Measurements from ENCODE around the gene KCNQ1OT1.

KCNQ1OT1 gene

GRCh38 chr11:2576549-2576948 is 123.2 kb downstream of the KCNQ1OT1 start:
- Histone ChIP-seq H3K9me3 (no peaks in the 10 kb centered on the region), H3K27ac (no peak overlapping the region), H3K27me3 (no peaks in the 10 kb centered on the region), H3K4me1 (ENCODE audit: control insufficient read depth in 1 of 2, insufficient read depth in 1 of 2, low read depth in 1 of 2, low read length in 1 of 2) (no peaks in the 10 kb centered on the region), H3K36me3 (peaks cover 49% of the 10 kb centered on the region), H3K4me3 (ENCODE audit: low read depth in 1 of 2, low read length in 1 of 2) (no peak overlapping the region)
- TF ChIP-seq, protein P1, sequence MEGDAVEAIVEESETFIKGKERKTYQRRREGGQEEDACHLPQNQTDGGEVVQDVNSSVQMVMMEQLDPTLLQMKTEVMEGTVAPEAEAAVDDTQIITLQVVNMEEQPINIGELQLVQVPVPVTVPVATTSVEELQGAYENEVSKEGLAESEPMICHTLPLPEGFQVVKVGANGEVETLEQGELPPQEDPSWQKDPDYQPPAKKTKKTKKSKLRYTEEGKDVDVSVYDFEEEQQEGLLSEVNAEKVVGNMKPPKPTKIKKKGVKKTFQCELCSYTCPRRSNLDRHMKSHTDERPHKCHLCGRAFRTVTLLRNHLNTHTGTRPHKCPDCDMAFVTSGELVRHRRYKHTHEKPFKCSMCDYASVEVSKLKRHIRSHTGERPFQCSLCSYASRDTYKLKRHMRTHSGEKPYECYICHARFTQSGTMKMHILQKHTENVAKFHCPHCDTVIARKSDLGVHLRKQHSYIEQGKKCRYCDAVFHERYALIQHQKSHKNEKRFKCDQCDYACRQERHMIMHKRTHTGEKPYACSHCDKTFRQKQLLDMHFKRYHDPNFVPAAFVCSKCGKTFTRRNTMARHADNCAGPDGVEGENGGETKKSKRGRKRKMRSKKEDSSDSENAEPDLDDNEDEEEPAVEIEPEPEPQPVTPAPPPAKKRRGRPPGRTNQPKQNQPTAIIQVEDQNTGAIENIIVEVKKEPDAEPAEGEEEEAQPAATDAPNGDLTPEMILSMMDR (IDR thresholded peaks at IDR 0.05): no peak

DNA sequence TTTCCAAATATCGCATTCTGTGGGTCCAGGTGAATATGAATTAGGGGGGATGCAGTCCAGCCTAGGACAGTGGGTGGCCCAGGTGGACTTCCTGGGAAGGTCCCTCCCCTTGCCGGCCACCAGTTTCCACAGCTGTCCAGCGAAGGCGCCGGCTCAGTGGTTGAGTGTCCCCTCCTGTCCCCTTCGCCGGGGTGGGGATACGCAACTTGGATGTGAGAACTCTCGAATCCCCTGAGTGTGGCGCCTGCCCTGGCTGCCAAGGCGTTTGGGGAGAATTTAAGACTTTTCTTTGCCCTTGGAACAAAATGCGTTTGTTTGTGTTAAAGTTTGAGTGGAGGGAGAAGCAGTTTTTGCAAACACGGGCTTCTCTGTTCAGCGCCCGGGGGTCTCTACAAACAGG is 123.7 kb downstream of the KCNQ1OT1 start:
- no peak overlapping the region for H3K27ac ChIP-seq
- H3K9me3 ChIP-seq: no peaks in the 10 kb centered on the region
- TF ChIP-seq, protein P1 (IDR thresholded peaks at IDR 0.05): no peak
- H3K36me3 ChIP-seq: peaks cover 53% of the 10 kb centered on the region
- no peak overlapping the region for H3K4me3 ChIP-seq (ENCODE audit: low read depth in 1 of 2, low read length in 1 of 2)
- H3K27me3 ChIP-seq: no peaks in the 10 kb centered on the region
- H3K4me1 ChIP-seq (ENCODE audit: control insufficient read depth in 1 of 2, insufficient read depth in 1 of 2, low read depth in 1 of 2, low read length in 1 of 2): no peaks in the 10 kb centered on the region

- H3K9me3 ChIP-seq: no peaks in the 10 kb centered on the region
- no peak overlapping the region for H3K4me3 ChIP-seq (ENCODE audit: low read depth in 1 of 2, low read length in 1 of 2)
- no peak overlapping the region for H3K27ac ChIP-seq
- H3K4me1 ChIP-seq (ENCODE audit: control insufficient read depth in 1 of 2, insufficient read depth in 1 of 2, low read depth in 1 of 2, low read length in 1 of 2): no peaks in the 10 kb centered on the region
- no peaks in the 10 kb centered on the region for H3K27me3 ChIP-seq
- TF ChIP-seq, protein P1 (IDR thresholded peaks at IDR 0.05): no peak
- peaks cover 54% of the 10 kb centered on the region for H3K36me3 ChIP-seq
Measured at GRCh38 chr11:2575591-2576051, 124.2 kb downstream of the KCNQ1OT1 start.

GRCh38 chr11:2574553-2575535 is 125.0 kb downstream of the KCNQ1OT1 start:
- no peaks in the 10 kb centered on the region for H3K4me1 ChIP-seq (ENCODE audit: control insufficient read depth in 1 of 2, insufficient read depth in 1 of 2, low read depth in 1 of 2, low read length in 1 of 2)
- TF ChIP-seq, protein P1 (IDR thresholded peaks at IDR 0.05): no peak
- H3K36me3 ChIP-seq: peaks cover 54% of the 10 kb centered on the region
- no peak overlapping the region for H3K4me3 ChIP-seq (ENCODE audit: low read depth in 1 of 2, low read length in 1 of 2)
- H3K9me3 ChIP-seq: no peaks in the 10 kb centered on the region
- no peak overlapping the region for H3K27ac ChIP-seq
- no peaks in the 10 kb centered on the region for H3K27me3 ChIP-seq

GRCh38 chr11:2574043-2574552 is 125.7 kb downstream of the KCNQ1OT1 start:
- H3K36me3 ChIP-seq: peaks cover 54% of the 10 kb centered on the region
- no peak overlapping the region for H3K4me3 ChIP-seq (ENCODE audit: low read depth in 1 of 2, low read length in 1 of 2)
- H3K9me3 ChIP-seq: no peaks in the 10 kb centered on the region
- H3K27me3 ChIP-seq: no peaks in the 10 kb centered on the region
- TF ChIP-seq, protein P1 (IDR thresholded peaks at IDR 0.05): no peak
- no peak overlapping the region for H3K27ac ChIP-seq
- no peaks in the 10 kb centered on the region for H3K4me1 ChIP-seq (ENCODE audit: control insufficient read depth in 1 of 2, insufficient read depth in 1 of 2, low read depth in 1 of 2, low read length in 1 of 2)
